ENCODE results near the gene RPL38. TPM values are rescaled to one million over a fixed set of nuclear protein-coding genes. Genes with fewer than 3 reads are reported as not detected.

RPL38 gene
- total RNA-seq, 1 donor from 2014 or later = 3,919 TPM

- peak; percentile 22 for DNase-seq (ENCODE audit: low read depth, low spot score)
Measured at GRCh38 chr17:74210191-74211140, 7.0 kb downstream of the RPL38 start.

DNA sequence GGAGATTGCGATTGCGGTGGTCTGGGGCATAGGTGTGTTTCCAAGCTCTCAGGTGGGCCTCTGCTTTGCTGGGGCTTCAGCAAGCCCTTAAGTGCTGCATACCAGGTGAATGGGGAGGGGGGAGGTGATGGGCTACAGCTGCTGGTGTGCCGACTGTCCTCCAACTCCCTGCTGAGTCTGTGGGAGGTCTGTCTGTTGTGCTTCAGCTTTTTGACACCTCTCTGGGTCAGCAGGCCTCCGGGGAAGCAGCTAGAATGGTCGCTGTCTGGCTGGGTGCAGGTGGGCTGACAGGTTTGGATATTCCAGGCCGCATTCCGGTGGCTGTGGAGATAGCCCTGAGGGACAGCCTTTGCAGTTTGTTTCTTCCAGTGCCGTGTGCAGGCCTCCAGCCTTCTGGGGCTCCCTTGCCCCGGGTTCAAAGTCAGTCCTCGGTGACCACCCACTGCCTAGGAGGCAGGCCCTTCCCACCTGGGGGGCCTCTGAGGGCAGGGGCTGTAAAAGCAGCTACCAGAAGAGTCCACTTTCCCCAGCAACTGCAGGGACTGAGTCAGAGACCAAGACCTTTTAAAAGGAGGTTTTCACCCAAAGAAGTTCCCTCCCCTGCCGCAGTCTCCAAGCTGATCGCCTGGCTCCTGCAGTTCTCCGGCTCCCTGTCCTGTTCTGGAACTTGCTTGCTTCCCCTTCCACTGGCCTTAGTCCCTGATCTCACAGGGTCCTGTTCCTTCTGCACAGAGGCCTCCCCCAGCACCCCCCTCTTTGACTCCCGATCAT lies 7.8 kb downstream of the RPL38 start:
- DNase-seq (ENCODE audit: low read depth, low spot score) = no peak

- DNase-seq (ENCODE audit: low read depth, low spot score) = no peak
Measured at GRCh38 chr17:74211912-74212208, 8.4 kb downstream of the RPL38 start.

DNA sequence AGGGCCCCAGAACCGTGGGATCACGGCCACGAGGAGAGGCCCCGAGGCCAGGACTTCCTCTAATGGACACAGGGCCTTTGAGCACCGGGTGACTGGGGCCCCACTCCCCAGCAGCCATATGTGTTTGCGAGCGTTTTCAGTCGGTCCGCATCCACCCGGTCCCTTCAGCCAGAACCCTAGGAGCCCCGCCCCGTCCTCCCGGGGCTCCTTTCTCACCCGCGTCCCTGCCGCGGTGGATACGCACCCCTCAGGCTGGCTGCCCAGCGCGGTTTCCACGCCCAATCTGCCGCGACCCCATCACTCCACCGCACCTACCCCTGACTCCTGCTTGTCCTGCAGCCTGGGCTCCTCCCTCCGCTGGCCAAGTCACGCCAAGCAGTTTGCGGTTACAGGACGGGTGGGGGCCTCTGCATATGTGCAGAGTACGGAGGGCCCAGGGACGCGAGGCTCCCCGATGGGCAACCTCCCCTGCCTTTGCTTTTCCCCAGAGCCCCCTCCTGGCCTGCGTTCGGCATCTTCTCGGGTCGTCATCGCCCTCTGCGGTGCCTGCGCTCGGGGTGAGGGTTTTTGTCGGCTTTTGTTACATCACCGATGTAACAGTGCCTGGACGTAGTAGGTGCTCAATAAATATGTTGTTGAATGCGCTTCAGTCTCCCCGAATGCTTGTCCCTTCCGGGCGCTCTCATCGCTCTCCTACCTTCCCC lies 8.9 kb downstream of the RPL38 start:
- DNase-seq (ENCODE audit: low read depth, low spot score) = no peak

GRCh38 chr17:74212913-74213791 lies 9.7 kb downstream of the RPL38 start, which contains the start of gene TTYH2:
Gene TTYH2 (plus strand): TSS chr17:74213571. CDS start chr17:74213588, 17 bp downstream.
- DNase-seq (ENCODE audit: low read depth, low spot score) = no peak

GRCh38 chr17:74213861-74214391 lies 10.4 kb downstream of the RPL38 start:
- no peak for DNase-seq (ENCODE audit: low read depth, low spot score)

DNA sequence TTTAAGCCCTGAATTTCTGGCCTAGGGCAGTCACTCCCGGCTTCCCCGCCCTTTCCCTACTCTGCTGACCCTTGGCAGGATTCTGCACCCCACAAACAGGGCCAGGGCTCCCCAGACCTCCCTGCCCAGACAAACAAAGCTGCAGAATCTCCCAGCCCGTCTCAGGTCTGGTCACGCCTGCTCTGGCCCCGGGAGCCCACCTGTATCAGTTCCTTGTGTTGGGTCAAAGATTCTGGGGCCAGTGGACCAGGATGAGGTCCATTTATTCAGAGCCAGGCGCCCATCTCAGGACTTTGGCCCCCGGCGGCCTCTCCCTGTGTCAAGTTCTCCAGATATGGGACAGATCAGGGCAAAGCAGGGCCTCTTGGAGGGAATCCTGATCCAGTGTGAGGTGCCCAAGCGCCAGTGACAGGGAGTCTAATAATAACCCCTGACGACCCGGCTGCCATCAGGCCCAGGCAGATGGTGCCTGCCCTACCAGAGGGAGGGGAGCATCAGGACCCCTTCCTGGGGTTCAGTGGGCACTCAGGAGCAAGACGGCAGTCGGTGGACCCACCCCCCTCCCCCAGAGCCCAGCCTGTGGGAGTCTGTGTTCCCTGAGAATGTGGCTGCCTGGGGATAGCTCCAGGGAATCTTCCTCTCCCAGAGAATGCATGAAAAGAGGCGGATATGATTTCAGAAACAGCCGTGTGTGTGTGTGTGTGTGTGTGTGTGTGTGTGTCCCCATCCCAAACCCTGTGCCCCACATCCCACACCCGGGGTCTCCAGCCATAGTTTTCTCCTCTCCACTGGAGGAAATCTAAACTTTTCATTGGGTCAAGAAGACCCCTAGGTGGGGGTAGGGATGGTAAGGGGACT lies 11.2 kb downstream of the RPL38 start:
- DNase-seq (ENCODE audit: low read depth, low spot score) = no peak

DNA sequence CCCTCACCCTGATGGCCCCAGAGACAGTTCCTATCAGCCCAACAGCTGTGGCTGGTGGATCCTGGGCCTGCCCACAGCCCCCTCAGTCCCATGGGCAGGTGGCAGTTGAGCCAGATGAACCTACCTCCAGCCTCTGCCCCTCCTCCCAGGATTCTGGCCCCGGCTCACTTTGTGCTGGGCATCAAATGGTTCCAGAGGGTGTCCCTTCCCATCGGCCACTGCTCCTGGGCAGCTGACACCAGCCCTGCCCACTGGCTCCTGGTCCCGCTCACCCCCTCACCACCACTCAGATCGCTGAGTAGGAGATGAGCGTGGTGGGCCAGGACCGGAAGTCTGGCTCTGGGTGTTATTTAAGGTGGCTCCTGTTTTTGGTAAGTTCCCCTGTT lies 11.9 kb downstream of the RPL38 start:
- DNase-seq (ENCODE audit: low read depth, low spot score) = no peak

GRCh38 chr17:74216505-74216904 lies 13.0 kb downstream of the RPL38 start:
- DNase-seq (ENCODE audit: low read depth, low spot score) = no peak

- no peak for DNase-seq (ENCODE audit: low read depth, low spot score)
Measured at GRCh38 chr17:74217037-74217730, 13.7 kb downstream of the RPL38 start.

DNA sequence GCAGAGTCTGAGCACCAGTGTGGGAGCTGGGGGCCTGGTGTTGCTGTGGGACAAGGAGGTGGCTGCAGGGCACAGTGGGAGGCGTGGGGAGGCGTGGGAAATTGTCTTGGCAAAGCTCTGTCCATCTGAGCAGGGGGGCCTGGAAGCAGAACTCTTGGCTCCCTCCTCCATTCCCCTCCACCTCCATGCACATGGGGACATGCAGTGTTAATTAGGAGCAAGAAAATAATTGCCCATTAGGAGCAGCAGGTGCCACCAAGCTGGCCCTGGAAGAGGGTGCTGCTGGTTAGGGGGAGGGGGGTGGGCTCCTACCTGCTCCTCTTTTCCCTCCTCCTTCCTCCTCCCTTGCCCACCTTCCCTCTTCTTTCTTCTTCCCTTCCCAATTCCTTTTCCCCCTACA lies 14.4 kb downstream of the RPL38 start:
- DNase-seq (ENCODE audit: low read depth, low spot score) = no peak

GRCh38 chr17:74218436-74218835 lies 15.0 kb downstream of the RPL38 start:
- no peak for DNase-seq (ENCODE audit: low read depth, low spot score)

DNA sequence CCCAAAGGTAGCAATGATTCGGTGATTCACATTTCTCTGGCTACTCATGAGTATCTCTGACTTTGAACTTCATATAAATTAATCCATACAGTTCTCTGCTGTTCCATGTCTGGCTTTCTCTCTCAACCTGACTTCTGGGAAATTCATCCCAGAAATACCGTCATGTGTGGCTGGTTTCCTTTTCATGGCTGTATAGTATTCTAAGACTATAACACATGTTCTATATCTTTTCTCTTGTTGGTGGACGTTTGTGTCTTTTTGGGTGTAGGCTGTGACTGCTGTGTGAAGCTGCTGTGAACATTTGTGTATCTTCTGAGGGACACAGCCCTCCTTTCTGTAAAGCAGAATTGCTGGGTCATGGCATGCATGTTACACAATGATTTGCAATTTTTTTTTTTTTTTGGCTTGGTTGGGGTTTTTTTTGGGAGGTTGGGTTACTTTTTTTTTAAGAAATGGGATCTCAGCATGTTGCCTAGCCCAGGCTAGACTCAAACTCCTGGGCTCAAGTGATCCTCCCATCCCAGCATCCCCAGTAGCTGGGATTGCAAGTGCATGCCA lies 16.2 kb downstream of the RPL38 start:
- no peak for DNase-seq (ENCODE audit: low read depth, low spot score)

GRCh38 chr17:74220219-74220618 lies 16.7 kb downstream of the RPL38 start:
- no peak for DNase-seq (ENCODE audit: low read depth, low spot score)

DNA sequence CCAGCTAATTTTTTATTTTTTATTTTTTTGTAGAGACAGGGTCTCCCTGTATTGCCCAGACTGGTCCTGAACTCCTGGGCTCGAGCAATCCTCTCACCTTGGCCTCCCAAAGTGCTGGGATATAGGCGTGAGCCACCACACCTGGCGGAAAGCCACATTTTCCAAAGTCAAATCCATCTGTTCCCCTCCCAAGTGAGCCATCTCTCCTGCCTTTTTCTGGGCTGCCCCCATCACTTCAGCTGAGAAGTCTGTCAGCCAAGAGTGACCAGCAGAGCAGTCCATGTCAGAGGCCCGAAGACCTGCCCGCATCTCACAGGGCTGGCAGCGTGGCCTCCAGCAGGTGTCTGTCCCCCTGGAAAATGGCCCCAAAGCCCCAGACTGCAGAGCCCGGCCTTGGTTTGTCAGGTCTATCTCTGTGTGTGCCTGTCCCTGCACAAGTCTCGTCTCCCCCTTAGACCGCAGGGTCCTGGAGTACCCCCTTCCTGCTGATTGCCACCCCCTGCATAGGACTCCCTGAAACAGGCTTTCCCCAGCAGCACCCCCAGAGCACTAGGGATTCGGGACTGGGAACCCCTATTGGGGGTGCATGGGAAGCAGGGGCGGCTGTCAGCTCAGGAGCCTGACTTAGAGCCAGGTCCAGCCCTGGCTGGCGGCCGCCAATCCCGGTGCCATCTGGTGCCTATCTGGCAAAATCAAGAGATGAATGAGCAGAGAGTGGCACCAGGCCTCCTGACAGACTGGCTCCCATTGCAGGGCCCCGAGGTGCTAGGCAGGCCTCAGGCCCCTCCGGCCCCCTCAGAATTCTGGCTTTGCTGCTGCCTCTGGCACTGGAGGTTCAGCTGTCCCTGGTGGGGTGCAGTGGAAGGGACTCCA lies 17.7 kb downstream of the RPL38 start:
- no peak for DNase-seq (ENCODE audit: low read depth, low spot score)

- DNase-seq (ENCODE audit: low read depth, low spot score) = no peak
Measured at GRCh38 chr17:74222399-74222798, 18.9 kb downstream of the RPL38 start.

DNA sequence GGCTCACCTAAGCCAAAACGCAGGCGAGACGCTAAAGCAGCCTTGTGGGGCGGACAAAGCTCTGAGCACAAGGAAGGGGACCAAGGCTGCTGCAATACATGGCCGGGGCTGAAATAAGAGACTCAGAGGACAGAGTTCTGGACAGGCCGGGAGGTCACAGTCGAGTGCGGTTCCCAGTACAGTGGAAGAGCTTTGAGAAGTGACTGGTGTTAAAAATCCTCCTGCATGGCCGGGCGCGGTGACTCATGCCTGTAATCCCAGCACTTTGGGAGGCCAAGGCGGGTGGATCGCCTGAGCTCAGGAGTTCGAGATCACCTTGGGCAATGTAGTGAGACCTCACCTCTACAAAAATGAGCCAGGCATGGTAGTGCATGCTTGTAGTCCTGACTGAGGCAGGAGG lies 20.4 kb downstream of the RPL38 start:
- DNase-seq (ENCODE audit: low read depth, low spot score) = no peak

Measured in pulmonary artery endothelial cell (primary cell).